Fibroblast of skin of abdomen (primary cell): ENCODE measurements around the gene MBP. TPM values are rescaled to one million over a fixed set of nuclear protein-coding genes. Genes with fewer than 3 reads are reported as not detected.

Experiments used
- DNase-seq: peaks from one replicate; pipeline ENCODE4 v3.0.0-alpha.2; 2013
- polyA plus RNA-seq, 2 experiments: library from polyadenylated mRNA; unstranded; fragments of 120-200 nt; gene quantifications; one replicate each; pipeline ENCODE4 v1.2.1, GENCODE V29; 2013; ENCODE audit not compliant: insufficient read length in 2 of 2

The MBP gene
- polyA plus RNA-seq (2013, experiment 1 of 2; ENCODE audit: insufficient read length) = 0.57 TPM
- 0.41 TPM for polyA plus RNA-seq (2013, experiment 2 of 2; ENCODE audit: insufficient read length)

GRCh38 chr18:77132369-77133050 lies at the start of gene MBP:
MBP (minus strand) TSS chr18:77132783; CDS start chr18:77105261, 27,522 bp downstream.
- DNase-seq = no peak

GRCh38 chr18:77181950-77182707 lies 49.5 kb upstream of the MBP start:
- no peak for DNase-seq

- peak; percentile 14 for DNase-seq
Observed at GRCh38 chr18:77178559-77178958, 46.0 kb upstream of the MBP start.

- peak; percentile 28 for DNase-seq
Observed at GRCh38 chr18:77177009-77177408, 44.4 kb upstream of the MBP start.

- DNase-seq = no peak
Observed at GRCh38 chr18:77173275-77174030, 40.9 kb upstream of the MBP start.

- no peak for DNase-seq
Observed at GRCh38 chr18:77170890-77171410, 38.4 kb upstream of the MBP start.

- no peak for DNase-seq
Observed at GRCh38 chr18:77168811-77169311, 36.3 kb upstream of the MBP start.

- peak; percentile 73 for DNase-seq
Observed at GRCh38 chr18:77167251-77167650, 34.7 kb upstream of the MBP start.

GRCh38 chr18:77166523-77166922 lies 33.9 kb upstream of the MBP start:
- DNase-seq = no peak

GRCh38 chr18:77165503-77166188 lies 33.1 kb upstream of the MBP start:
- DNase-seq = peak; percentile 28

GRCh38 chr18:77164763-77165485 lies 32.3 kb upstream of the MBP start:
- no peak for DNase-seq

- no peak for DNase-seq
Observed at GRCh38 chr18:77164026-77164425, 31.4 kb upstream of the MBP start.

- peak; percentile 10 for DNase-seq
Observed at GRCh38 chr18:77162580-77162979, 30.0 kb upstream of the MBP start.

- no peak for DNase-seq
Observed at GRCh38 chr18:77161961-77162360, 29.4 kb upstream of the MBP start.

- no peak for DNase-seq
Observed at GRCh38 chr18:77161383-77161782, 28.8 kb upstream of the MBP start.

GRCh38 chr18:77160515-77160914 lies 27.9 kb upstream of the MBP start:
- DNase-seq = no peak

GRCh38 chr18:77157312-77157711 lies 24.7 kb upstream of the MBP start:
- no peak for DNase-seq

- no peak for DNase-seq
Observed at GRCh38 chr18:77155031-77155430, 22.4 kb upstream of the MBP start.

- no peak for DNase-seq
Observed at GRCh38 chr18:77153404-77153803, 20.8 kb upstream of the MBP start.

- DNase-seq = no peak
Observed at GRCh38 chr18:77151772-77152520, 19.4 kb upstream of the MBP start.
